Embryonic facial prominence (tissue), 1 donor: Measurements from ENCODE around the gene ZNF100.
"Not testable (repeated sequence)": the region's sequence is repeated elsewhere in the genome, so short reads cannot be mapped to it uniquely, and the experiment has no call there.

Experiments used
- DNase-seq: peaks from one replicate; pipeline ENCODE4 v3.0.0-alpha.2; 2016; ENCODE audit errors: extremely low spot score

ZNF100 gene

GRCh38 chr19:21704320-21704719, 63.1 kb downstream of the ZNF100 start:
- no peak for DNase-seq

DNA sequence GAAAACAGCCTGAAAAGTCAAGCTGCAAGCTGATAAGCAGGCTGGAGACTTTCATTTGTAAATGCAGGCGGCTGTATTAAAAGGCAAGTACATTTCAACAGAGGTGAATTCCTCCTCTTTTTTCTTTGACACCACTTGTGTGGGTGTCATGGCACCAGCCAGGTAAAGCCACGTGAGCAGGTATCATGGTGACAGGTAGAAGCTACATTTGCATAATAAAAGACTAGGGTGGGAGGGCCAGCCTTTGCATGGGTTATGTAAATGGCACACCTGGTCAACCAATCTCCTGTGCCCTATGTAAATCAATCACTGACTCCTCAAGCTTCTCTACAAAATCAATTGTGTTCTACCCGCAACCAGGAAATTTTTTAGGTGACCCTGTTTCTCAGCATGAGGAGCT, 68.2 kb downstream of the ZNF100 start:
- no peak for DNase-seq

DNA sequence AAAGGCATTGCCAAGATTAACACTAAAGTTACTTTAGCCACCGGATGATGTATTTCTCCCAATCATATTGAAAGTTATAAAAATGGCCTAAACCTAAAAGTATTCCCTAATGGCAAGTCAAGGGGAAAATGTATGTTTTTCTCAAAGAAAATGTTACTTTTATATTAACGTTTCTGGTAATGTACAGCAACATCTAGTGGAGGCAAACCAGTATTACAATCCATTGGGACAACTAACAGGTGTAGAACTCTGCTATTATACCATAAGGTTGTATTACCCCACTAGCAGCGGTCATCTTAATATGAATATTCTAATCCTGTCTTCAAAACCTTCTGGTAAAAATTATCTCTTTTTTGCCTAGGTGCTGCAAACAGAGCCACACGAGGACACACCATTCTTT, 69.2 kb downstream of the ZNF100 start:
- DNase-seq = no peak

DNA sequence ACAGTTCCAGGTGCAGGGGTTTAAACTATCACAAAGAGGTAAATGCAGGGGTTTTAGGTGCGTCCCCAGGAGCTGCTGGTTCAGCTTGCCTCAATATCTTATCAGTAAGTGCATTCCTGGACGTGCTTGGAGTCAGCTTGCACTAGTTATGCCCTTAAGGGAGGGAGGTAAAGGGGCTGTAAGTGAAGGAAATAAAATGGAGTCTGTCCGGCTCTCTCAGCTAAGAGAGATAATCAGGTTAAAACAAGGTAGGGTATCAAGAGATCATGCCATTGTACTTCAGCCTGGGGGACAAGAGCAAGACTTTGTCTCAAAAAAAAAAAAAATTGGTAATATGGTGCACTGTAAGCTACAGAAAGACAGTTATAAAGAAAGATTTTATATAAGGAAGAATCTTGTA, 69.7 kb downstream of the ZNF100 start:
- DNase-seq = no peak

DNA sequence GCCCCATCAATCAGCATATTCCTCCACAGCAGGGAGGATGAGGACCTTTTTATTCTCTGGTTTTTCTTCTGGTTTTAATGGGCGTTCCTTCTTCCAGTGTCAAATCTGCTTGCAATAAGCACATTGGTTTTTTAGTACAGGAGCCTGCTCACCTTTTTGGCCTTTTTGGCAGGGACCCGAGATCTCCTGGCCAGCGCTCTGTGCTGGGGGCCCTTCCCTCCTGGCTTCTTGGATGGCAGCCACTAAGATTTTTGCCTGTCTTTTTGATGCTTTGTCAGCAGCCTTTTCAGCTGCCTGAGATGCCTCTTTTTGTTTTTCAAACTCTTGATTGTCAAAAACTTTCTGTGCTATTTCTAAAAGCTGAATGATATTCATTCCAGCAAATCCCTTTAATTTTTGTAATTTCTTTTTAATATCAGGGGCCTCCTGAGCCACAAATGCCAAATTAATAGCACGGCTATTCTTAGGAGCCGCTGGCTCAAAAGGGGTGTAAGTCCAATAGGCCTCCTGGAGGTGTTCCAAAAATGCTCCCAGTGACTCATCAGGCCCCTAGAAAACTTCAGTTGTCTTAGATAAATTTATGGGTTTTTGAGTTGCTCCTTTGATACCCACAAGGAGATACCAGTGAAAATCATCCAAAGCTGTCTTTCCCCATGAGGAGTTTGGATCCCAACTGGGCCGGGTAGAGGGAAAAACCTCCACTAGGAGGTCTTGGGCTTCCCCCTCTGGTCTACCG, 73.0 kb downstream of the ZNF100 start:
- DNase-seq = no peak

DNA sequence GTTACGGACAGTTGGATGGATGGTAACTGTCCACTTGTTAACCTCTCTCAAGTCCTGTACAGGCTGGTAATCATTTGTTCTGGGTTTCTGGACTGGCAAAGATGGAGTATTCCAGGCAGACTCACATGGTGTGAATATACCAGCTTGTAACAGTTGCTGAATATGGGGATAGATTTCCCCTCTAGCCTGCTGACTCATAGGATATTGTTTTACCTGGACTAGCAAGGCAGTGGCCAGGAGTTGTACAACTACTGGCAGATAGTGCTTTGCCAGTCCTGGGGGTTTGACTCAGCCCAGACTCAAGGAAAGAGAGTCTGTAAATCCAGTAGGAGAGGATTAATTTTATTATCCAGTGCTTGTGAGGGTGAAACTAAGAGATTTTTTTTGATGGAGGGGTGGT, 74.0 kb downstream of the ZNF100 start:
- no peak for DNase-seq

DNA sequence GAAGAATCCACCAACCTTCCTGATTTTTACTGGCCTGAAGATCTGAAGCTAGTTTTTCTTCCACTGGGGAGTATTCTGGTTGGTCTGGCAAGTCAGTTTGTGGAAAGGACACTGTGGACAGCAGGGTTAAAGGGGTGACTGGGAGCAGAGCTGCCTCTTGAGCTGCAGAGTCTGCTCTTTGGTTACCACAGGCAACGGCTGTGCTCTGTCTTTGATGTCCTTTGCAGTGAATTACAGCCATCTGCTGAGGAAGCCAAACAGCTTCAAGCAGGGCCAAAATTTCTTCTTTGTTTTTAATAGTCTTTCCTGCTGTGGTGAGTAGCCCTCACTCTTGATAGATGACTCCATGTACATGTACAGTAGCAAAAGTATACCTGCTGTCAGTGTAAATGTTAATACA, 75.7 kb downstream of the ZNF100 start:
- DNase-seq = no peak

- DNase-seq = no peak
These were observed 78.9 kb downstream of the ZNF100 start for GRCh38 chr19:21688464-21688863.

GRCh38 chr19:21680671-21681070, 86.7 kb downstream of the ZNF100 start:
- DNase-seq = no peak

- DNase-seq = no peak
These were observed 87.4 kb downstream of the ZNF100 start for GRCh38 chr19:21680026-21680425.

GRCh38 chr19:21677696-21678418, 89.5 kb downstream of the ZNF100 start:
- DNase-seq = no peak

GRCh38 chr19:21674454-21674853, 92.9 kb downstream of the ZNF100 start:
- DNase-seq = no peak

GRCh38 chr19:21673479-21673878, 93.9 kb downstream of the ZNF100 start:
- DNase-seq = not testable (repeated sequence)
